Gastrocnemius medialis (tissue), 4 donors: ENCODE data around the gene KCNAB2.

Experiments
- POLR2A ChIP-seq, 2 donors: fragments of 450-650 bp; IDR thresholded peaks; one replicate each; pipeline ENCODE4 v1.6.1; 2017; ENCODE audit warnings: antibody characterized with exemption in 2 of 2, mild to moderate bottlenecking in 2 of 2, moderate library complexity in 2 of 2
- TF ChIP-seq, protein P1 (sequence below), 5 experiments: fragments of 450-650 bp in 3 of 5; fragments of 200-600 bp in 2 of 5; sonication (generic) in 2 of 5; IDR thresholded peaks in 4 of 5; conservative IDR thresholded peaks in 1 of 5; 1 replicate in 4 of 5; 2 replicates in 1 of 5; pipeline ENCODE4 v1.5.1; 2016 to 2019; ENCODE audit warnings: antibody characterized with exemption in 5 of 5, mild to moderate bottlenecking in 3 of 5, moderate library complexity in 3 of 5

DNA sequence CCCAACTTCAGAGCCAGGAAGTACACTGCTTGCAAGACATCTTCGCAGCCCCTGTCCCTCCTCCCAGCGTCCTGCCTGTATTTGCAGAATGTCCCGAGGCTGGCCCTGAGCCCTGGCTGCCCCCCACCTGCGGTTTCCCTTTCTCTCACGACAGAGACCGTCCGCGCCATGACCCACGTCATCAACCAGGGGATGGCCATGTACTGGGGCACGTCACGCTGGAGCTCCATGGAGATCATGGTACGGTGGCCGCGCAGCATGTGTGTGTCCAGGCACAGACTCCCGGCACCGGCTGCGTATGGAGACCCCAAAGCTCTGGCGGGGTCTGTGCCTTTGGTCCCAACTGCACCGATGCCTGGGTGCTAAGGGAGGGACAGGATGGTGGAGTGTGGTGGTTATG is 48.6 kb downstream of the KCNAB2 start:
- TF ChIP-seq, protein P1, sequence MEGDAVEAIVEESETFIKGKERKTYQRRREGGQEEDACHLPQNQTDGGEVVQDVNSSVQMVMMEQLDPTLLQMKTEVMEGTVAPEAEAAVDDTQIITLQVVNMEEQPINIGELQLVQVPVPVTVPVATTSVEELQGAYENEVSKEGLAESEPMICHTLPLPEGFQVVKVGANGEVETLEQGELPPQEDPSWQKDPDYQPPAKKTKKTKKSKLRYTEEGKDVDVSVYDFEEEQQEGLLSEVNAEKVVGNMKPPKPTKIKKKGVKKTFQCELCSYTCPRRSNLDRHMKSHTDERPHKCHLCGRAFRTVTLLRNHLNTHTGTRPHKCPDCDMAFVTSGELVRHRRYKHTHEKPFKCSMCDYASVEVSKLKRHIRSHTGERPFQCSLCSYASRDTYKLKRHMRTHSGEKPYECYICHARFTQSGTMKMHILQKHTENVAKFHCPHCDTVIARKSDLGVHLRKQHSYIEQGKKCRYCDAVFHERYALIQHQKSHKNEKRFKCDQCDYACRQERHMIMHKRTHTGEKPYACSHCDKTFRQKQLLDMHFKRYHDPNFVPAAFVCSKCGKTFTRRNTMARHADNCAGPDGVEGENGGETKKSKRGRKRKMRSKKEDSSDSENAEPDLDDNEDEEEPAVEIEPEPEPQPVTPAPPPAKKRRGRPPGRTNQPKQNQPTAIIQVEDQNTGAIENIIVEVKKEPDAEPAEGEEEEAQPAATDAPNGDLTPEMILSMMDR (IDR thresholded peaks at IDR 0.05 in 4 of 5, conservative IDR thresholded peaks at IDR 0.05 in 1 of 5): no peak
- no peak for TF ChIP-seq POLR2A (IDR thresholded peaks at IDR 0.05)
